Lower leg skin (tissue), 3 donors: Measurements from ENCODE around the gene ADORA1.

Experiments
- POLR2A ChIP-seq, 2 donors: fragments of 450-650 bp; IDR thresholded peaks; one replicate each; pipeline ENCODE4 v1.6.1; 2016 to 2017; ENCODE audit warnings: antibody characterized with exemption in 2 of 2, mild to moderate bottlenecking in 1 of 2, moderate library complexity in 1 of 2
- TF ChIP-seq, protein P1 (sequence below), 3 donors: fragments of 450-650 bp; IDR thresholded peaks; one replicate each; pipeline ENCODE4 v1.5.1; 2016; ENCODE audit warnings: antibody characterized with exemption in 3 of 3, mild to moderate bottlenecking in 3 of 3, moderate library complexity in 2 of 3

DNA sequence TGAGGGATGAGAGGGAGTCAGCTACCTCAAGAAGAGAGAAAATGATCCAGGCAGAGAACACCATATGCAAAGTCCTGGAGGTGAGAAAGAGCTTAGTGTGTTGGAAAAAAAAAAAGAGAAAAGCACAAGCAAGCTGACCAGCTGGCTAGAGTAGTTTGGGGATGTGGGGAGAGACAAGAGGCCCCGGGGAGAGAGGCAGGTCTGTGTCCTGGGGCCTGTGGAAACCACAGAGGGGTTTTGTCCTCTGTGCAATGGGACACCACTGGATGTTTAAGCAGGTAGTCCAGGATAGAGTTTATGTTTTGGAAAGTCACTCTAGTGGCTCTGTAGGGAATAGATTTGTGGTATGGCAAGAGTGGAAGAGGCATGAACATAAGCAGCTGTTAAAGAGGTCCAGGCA, 73.4 kb downstream of the ADORA1 start:
- TF ChIP-seq, protein P1, sequence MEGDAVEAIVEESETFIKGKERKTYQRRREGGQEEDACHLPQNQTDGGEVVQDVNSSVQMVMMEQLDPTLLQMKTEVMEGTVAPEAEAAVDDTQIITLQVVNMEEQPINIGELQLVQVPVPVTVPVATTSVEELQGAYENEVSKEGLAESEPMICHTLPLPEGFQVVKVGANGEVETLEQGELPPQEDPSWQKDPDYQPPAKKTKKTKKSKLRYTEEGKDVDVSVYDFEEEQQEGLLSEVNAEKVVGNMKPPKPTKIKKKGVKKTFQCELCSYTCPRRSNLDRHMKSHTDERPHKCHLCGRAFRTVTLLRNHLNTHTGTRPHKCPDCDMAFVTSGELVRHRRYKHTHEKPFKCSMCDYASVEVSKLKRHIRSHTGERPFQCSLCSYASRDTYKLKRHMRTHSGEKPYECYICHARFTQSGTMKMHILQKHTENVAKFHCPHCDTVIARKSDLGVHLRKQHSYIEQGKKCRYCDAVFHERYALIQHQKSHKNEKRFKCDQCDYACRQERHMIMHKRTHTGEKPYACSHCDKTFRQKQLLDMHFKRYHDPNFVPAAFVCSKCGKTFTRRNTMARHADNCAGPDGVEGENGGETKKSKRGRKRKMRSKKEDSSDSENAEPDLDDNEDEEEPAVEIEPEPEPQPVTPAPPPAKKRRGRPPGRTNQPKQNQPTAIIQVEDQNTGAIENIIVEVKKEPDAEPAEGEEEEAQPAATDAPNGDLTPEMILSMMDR (IDR thresholded peaks at IDR 0.05) = no peak
- TF ChIP-seq POLR2A (IDR thresholded peaks at IDR 0.05) = no peak
